Left lobe of liver (tissue), 1 donor: ENCODE results near the gene NOBOX. TPM values are rescaled to one million over a fixed set of nuclear protein-coding genes. Genes with fewer than 3 reads are reported as not detected.

Source experiments
- total RNA-seq: library from RNA; stranded (reverse); gene quantifications from one replicate; pipeline ENCODE4 v1.2.1, GENCODE V29; 2021
- donor health status: DM: no; HTN: yes; CAD: no.

NOBOX gene
- total RNA-seq, 1 donor from 2014 or later, result not detected

Other genes starting within 250 kb of the NOBOX start
- gene CTAGE4, start 220.2 kb downstream of the NOBOX start, total RNA-seq, result 1.4 TPM
- gene ARHGEF35, start 207.9 kb downstream of the NOBOX start, total RNA-seq, result 7.2 TPM
- not detected for gene OR2A42, start 164.1 kb downstream of the NOBOX start, total RNA-seq
- 1.9 TPM for gene OR2A7, start 138.9 kb downstream of the NOBOX start, total RNA-seq
- gene CTAGE8, start 134.4 kb downstream of the NOBOX start, total RNA-seq, result 1.4 TPM
- not detected for gene OR2A1, start 91.3 kb downstream of the NOBOX start, total RNA-seq
- gene ARHGEF5, start 48.3 kb downstream of the NOBOX start, total RNA-seq, result 11.6 TPM